Choroid plexus epithelial cell (primary cell): ENCODE measurements around the gene POLDIP2.
A peak's percentile ranks its signal among the peaks of the same experiment; 100 is the strongest.

Experiments used
- DNase-seq: peaks from one replicate; pipeline ENCODE4 v3.0.0-alpha.2; 2010; ENCODE audit warnings: low read depth
- H3K4me3 ChIP-seq: 2 replicates; pipeline ENCODE4 v1.5.1; 2011; ENCODE audit warnings: low read depth, mild to moderate bottlenecking, control low read depth, low read length, moderate library complexity
- TF ChIP-seq, protein P1 (sequence below): conservative IDR thresholded peaks from 2 replicates; pipeline ENCODE4 v1.5.1; 2011; ENCODE audit warnings: low read depth, mild to moderate bottlenecking, control low read depth, inconsistent platforms, low read length, moderate library complexity

The POLDIP2 gene

DNA sequence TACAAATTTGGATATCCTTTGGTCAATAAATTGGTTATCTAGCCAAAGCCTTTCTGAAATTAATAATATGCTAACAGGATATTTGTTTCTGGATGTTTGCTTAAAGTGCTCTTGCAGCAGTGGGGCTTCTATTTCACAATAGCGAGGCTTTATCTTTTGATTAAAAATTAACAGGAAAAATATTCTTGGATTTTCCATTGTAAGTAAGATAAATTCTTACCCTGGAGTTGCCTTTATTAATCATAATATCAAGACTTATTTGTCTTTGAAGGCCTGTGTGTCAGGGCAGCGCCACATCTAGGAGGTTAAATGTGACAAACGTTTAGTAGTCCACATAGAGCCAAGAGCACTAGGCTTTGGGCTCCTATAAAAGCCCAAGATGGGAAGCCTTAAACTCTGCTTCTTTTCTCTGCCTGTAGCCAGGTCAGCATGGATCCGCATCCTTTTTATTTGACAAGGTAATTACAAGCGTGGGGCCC is 33.0 kb downstream of the POLDIP2 start:
- DNase-seq = no peak
- no peak overlapping the region for H3K4me3 ChIP-seq
- TF ChIP-seq, protein P1, sequence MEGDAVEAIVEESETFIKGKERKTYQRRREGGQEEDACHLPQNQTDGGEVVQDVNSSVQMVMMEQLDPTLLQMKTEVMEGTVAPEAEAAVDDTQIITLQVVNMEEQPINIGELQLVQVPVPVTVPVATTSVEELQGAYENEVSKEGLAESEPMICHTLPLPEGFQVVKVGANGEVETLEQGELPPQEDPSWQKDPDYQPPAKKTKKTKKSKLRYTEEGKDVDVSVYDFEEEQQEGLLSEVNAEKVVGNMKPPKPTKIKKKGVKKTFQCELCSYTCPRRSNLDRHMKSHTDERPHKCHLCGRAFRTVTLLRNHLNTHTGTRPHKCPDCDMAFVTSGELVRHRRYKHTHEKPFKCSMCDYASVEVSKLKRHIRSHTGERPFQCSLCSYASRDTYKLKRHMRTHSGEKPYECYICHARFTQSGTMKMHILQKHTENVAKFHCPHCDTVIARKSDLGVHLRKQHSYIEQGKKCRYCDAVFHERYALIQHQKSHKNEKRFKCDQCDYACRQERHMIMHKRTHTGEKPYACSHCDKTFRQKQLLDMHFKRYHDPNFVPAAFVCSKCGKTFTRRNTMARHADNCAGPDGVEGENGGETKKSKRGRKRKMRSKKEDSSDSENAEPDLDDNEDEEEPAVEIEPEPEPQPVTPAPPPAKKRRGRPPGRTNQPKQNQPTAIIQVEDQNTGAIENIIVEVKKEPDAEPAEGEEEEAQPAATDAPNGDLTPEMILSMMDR = no peak

DNA sequence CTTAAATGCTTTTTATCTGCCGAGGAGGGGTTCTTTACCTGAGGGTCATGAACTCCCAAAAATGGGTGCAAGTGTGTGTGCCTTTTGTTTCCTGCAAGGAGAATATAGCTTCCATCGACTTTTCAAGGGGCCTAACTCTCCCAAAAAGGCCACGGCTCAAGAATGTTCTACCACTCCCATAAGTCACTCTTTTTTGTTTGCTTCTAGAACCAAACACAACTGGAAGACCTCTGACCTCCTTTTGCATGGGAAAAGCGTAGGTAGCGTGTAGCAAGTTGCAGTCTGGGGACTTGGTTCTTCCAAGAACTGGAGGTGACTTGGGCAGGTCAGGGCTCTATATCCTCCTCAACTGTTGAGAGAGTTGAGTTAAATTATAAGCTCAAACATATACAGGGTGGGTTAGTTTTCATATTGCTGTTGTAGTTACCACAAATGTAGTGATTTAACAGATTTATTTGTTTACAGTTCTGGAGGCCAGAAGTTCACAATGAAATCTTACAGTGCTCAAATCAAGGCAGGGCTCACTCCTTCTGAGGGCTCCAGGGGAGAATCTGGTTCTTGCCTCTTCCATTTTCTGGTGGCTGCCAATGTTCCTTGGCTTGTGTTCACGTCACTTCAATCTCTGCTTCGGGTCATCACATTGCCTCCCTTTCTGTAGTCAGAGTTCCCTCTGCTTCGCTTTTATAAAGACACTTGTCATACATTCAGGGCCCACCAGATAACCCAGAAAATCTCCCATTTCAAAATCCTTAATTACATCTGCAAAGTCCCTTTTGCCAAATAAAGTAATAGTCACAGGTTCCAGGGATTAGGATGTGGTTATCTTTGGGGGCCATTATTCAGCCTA is 36.9 kb downstream of the POLDIP2 start:
- no peak overlapping the region for H3K4me3 ChIP-seq
- TF ChIP-seq, protein P1 = no peak
- no peak for DNase-seq

DNA sequence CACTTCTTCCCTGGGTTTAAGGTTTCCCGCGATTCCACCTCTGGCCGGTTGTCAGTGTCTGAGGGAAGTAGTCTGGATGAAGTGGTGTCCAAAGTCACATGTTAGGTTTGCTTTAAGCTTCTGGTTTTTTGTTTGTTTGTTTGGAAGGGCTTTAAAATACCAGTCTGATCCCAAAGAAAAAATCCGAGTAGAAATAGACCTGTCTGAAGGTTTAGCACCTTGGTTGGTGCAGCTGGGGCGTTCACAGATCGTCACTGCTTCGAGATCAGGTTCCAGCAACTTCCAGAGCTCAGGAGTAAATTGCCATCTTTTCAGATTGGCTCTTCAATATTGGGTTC is 37.8 kb downstream of the POLDIP2 start:
- DNase-seq = no peak
- peak overlapping the region; percentile 79 for H3K4me3 ChIP-seq
- TF ChIP-seq, protein P1 = no peak

DNA sequence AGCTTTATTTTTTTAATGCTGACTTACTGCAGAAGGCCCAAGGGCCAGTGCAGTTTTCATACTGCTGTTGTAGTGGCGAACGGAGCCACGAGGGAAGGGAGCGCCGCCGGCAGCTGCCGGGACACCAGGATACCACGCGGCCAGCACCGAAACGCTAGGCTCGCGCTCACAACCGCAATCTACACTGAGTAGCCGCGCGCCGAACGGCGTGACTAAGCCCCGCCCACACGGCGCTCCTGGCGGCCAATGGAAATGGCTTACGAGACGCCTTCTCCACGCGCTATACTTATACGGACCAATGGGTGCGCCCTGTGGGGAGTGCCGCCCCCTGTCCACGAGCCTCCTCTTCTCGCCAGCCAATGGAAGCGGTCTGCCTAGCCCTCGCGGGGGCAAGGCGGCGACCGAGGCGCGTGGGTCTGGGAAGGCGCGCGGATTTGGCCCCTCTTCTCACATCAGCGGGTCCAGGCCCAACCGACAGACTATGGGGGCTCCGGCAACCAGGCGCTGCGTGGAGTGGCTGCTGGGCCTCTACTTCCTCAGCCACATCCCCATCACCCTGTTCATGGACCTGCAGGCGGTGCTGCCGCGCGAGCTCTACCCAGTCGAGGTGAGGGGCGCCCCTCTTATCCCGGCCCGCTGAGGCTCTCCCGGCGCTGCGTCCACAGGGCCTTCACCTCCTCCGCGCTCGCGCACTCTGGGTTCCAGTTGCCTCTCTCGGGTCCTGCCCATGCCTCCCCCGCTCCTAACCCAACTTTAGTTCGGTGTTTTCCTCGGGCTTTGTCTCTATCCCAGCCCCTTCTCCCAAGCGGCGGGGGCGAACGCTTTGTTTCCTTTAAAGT is 38.3 kb downstream of the POLDIP2 start, which contains the start of gene TMEM97:
TMEM97 (plus strand) TSS at position 442 of the 839 bp plus-strand sequence; CDS start at position 482, 40 bp downstream.
- TF ChIP-seq, protein P1 = peak; percentile 21
- DNase-seq = peak; percentile 99
- H3K4me3 ChIP-seq = peak within 1 kb of the TSS; percentile 79

DNA sequence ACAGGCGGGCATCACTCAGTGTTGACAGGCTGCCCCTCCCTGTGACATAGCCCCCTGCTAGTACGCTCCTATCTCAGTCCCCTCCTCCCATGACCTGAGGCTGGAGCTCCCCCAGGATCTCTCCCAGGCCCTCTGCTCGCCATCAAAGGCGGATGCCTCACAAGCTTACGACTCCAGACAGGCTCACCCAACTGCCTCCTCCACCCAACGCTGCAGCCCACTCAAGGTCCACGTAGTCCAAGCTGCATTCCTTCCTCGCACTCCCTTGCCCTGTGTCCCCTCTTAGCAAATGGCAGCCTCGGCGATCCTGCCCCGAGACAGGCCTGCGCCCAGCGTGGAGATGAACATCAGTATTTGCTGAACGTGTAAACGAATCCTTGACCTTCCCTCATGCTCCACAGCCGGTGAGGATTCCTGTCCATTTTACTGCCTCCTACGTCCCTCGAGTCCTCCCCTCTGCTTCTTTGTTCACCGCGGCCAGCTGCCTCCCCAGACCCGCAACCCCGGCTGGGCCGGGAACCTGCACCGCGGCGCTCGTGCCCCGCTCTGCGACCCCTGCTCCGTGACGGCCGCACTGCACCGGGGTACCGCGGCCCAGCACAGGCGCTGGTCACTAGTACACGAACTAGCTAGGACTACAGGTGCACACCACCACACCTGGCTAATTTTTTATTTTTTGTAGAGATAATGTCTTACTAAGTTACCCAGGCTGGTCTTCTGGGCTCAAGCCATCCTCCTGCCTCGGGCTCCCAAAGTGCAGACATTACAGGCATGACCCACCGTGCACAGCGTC is 39.2 kb downstream of the POLDIP2 start:
- TF ChIP-seq, protein P1 = no peak
- no peak for DNase-seq
- H3K4me3 ChIP-seq = peak overlapping the region; percentile 79

DNA sequence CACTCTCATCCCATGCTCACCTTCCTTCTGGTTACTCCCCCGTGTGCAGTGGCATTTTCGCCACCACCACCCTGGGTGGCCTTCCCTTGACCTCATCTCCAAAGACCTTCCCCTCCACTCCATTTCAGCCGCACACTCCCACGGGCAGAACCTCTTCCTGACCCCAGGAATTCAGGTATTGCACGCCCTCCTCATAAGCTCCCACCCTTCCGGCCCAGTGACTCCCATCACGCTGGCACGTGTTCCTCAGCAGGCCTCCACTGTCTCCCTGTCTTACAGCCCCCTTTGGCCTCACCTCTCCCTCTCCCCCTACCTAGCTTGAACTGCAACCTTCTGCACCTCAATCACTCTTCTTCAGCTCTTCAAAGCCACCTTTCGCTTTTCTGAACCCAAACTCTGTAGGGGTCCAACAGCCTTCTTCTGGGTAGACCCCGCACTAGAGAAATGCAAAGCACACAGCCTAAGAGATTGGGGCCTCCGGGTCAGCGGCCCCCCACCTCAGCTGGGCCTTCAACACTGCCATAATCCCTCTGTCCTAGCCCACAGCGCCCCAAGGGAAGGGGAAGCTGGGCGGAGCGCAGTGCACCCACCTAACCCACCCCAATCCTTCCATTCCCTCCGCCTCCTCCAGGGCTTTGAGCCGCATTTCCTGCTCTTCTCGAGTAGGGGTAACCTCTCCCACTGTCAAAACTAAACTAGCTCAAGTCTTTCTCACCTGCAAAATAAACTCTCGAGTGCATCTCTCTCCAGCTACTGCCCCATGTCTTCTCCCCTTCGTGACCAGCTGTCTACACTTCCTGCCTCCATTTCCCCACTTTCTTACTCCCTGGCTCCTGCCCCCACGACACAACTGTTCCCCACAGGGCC is 40.0 kb downstream of the POLDIP2 start:
- TF ChIP-seq, protein P1 = no peak
- no peak overlapping the region for H3K4me3 ChIP-seq
- no peak for DNase-seq
